ENCODE results near the gene MDM2.

DNA sequence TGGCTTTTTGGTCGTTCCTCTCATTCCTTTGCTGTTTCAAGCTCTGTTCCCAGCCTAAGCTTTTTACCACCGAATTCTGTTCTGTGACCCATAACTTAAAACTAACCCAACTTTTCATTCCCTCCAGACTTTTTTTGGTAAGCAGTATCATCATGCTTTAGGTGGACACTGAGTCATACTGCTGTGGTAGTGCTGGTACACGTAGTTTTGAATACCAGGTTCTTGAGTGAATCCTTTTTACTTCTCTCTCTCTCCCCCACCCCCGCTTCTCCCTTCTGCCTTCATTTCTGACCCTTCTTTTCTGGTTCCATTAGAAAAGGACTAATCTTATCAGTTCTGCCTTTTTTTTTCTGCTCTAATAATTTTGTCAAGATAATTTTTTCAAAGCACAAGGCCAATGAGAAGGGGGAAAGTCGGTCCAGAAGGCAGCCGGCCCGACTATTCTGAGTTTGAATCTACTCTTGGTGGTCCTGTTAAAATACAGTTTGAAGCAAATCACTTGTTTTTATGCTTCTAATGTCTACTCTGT lies 2.3 kb upstream of the MDM2 start:
- TF ChIP-seq, protein P1, sequence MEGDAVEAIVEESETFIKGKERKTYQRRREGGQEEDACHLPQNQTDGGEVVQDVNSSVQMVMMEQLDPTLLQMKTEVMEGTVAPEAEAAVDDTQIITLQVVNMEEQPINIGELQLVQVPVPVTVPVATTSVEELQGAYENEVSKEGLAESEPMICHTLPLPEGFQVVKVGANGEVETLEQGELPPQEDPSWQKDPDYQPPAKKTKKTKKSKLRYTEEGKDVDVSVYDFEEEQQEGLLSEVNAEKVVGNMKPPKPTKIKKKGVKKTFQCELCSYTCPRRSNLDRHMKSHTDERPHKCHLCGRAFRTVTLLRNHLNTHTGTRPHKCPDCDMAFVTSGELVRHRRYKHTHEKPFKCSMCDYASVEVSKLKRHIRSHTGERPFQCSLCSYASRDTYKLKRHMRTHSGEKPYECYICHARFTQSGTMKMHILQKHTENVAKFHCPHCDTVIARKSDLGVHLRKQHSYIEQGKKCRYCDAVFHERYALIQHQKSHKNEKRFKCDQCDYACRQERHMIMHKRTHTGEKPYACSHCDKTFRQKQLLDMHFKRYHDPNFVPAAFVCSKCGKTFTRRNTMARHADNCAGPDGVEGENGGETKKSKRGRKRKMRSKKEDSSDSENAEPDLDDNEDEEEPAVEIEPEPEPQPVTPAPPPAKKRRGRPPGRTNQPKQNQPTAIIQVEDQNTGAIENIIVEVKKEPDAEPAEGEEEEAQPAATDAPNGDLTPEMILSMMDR (IDR thresholded peaks at IDR 0.05): no peak
- TF ChIP-seq POLR2A (IDR thresholded peaks at IDR 0.05): no peak
